ENCODE results near the gene HTR3E. TPM values are rescaled to one million over a fixed set of nuclear protein-coding genes. Genes with fewer than 3 reads are reported as not detected.

The HTR3E gene
- total and polyA plus RNA-seq, 2 of the 13 experiments (the other 11 are each of a cell fraction or from before 2014, with no cell fraction given), result not detected

DNA sequence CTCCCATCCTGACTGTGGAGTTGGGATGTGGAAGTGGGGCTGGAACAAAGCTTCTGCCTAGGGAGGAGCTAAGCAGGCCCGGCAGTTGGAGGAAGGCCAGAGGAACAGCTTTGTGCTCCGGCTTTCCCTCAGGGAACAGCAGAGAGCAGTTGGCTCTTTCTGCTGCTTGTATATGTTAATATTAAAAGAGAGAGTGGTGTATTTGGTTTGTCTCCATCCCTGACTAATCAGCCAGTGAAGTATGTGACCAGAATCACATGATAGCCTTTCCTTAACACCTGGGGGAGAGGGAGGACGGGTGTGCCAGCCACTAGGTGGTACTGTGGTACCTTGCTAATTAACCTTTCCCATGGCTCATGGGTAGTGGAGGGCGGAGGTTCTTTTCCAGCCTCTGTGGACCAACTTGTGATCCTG lies 48.3 kb downstream of the HTR3E start (continued):
- TF ChIP-seq, protein P1, sequence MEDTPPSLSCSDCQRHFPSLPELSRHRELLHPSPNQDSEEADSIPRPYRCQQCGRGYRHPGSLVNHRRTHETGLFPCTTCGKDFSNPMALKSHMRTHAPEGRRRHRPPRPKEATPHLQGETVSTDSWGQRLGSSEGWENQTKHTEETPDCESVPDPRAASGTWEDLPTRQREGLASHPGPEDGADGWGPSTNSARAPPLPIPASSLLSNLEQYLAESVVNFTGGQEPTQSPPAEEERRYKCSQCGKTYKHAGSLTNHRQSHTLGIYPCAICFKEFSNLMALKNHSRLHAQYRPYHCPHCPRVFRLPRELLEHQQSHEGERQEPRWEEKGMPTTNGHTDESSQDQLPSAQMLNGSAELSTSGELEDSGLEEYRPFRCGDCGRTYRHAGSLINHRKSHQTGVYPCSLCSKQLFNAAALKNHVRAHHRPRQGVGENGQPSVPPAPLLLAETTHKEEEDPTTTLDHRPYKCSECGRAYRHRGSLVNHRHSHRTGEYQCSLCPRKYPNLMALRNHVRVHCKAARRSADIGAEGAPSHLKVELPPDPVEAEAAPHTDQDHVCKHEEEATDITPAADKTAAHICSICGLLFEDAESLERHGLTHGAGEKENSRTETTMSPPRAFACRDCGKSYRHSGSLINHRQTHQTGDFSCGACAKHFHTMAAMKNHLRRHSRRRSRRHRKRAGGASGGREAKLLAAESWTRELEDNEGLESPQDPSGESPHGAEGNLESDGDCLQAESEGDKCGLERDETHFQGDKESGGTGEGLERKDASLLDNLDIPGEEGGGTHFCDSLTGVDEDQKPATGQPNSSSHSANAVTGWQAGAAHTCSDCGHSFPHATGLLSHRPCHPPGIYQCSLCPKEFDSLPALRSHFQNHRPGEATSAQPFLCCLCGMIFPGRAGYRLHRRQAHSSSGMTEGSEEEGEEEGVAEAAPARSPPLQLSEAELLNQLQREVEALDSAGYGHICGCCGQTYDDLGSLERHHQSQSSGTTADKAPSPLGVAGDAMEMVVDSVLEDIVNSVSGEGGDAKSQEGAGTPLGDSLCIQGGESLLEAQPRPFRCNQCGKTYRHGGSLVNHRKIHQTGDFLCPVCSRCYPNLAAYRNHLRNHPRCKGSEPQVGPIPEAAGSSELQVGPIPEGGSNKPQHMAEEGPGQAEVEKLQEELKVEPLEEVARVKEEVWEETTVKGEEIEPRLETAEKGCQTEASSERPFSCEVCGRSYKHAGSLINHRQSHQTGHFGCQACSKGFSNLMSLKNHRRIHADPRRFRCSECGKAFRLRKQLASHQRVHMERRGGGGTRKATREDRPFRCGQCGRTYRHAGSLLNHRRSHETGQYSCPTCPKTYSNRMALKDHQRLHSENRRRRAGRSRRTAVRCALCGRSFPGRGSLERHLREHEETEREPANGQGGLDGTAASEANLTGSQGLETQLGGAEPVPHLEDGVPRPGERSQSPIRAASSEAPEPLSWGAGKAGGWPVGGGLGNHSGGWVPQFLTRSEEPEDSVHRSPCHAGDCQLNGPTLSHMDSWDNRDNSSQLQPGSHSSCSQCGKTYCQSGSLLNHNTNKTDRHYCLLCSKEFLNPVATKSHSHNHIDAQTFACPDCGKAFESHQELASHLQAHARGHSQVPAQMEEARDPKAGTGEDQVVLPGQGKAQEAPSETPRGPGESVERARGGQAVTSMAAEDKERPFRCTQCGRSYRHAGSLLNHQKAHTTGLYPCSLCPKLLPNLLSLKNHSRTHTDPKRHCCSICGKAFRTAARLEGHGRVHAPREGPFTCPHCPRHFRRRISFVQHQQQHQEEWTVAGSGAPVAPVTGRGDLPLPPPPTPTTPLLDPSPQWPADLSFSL (CRISPR knock-in tag; IDR thresholded peaks at IDR 0.05), result no peak
- TF ChIP-seq, protein P2, sequence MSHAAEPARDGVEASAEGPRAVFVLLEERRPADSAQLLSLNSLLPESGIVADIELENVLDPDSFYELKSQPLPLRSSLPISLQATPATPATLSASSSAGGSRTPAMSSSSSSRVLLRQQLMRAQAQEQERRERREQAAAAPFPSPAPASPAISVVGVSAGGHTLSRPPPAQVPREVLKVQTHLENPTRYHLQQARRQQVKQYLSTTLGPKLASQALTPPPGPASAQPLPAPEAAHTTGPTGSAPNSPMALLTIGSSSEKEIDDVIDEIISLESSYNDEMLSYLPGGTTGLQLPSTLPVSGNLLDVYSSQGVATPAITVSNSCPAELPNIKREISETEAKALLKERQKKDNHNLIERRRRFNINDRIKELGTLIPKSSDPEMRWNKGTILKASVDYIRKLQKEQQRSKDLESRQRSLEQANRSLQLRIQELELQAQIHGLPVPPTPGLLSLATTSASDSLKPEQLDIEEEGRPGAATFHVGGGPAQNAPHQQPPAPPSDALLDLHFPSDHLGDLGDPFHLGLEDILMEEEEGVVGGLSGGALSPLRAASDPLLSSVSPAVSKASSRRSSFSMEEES (CRISPR knock-in tag; IDR thresholded peaks at IDR 0.05), result peak; percentile 68; the same call in 1 of the 2 replicates
- no peak for TF ChIP-seq ELF3 (CRISPR knock-in tag; IDR thresholded peaks at IDR 0.05)
- TF ChIP-seq, protein P3, sequence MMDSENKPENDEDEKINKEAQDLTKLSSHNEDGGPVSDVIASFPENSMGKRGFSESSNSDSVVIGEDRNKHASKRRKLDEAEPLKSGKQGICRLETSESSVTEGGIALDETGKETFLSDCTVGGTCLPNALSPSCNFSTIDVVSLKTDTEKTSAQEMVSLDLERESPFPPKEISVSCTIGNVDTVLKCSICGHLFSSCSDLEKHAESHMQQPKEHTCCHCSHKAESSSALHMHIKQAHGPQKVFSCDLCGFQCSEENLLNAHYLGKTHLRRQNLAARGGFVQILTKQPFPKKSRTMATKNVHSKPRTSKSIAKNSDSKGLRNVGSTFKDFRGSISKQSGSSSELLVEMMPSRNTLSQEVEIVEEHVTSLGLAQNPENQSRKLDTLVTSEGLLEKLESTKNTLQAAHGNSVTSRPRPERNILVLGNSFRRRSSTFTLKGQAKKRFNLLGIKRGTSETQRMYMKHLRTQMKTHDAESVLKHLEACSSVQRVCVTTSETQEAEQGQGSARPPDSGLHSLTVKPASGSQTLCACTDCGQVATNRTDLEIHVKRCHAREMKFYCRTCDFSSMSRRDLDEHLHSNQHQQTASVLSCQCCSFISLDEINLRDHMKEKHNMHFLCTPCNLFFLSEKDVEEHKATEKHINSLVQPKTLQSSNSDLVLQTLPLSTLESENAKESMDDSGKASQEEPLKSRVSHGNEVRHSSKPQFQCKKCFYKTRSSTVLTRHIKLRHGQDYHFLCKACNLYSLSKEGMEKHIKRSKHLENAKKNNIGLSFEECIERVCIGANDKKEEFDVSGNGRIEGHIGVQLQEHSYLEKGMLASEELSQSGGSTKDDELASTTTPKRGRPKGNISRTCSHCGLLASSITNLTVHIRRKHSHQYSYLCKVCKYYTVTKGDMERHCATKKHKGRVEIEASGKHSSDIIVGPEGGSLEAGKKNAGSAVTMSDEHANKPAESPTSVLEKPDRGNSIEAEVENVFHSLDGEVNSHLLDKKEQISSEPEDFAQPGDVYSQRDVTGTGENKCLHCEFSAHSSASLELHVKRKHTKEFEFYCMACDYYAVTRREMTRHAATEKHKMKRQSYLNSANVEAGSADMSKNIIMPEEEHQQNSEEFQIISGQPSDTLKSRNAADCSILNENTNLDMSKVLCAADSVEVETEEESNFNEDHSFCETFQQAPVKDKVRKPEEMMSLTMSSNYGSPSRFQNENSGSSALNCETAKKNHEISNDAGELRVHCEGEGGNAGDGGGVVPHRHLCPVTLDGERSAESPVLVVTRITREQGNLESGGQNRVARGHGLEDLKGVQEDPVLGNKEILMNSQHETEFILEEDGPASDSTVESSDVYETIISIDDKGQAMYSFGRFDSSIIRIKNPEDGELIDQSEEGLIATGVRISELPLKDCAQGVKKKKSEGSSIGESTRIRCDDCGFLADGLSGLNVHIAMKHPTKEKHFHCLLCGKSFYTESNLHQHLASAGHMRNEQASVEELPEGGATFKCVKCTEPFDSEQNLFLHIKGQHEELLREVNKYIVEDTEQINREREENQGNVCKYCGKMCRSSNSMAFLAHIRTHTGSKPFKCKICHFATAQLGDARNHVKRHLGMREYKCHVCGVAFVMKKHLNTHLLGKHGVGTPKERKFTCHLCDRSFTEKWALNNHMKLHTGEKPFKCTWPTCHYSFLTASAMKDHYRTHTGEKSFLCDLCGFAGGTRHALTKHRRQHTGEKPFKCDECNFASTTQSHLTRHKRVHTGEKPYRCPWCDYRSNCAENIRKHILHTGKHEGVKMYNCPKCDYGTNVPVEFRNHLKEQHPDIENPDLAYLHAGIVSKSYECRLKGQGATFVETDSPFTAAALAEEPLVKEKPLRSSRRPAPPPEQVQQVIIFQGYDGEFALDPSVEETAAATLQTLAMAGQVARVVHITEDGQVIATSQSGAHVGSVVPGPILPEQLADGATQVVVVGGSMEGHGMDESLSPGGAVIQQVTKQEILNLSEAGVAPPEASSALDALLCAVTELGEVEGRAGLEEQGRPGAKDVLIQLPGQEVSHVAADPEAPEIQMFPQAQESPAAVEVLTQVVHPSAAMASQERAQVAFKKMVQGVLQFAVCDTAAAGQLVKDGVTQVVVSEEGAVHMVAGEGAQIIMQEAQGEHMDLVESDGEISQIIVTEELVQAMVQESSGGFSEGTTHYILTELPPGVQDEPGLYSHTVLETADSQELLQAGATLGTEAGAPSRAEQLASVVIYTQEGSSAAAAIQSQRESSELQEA (CRISPR knock-in tag; IDR thresholded peaks at IDR 0.05; ENCODE audit: not compliant biosample characterization), result no peak

All from HepG2 (cell line).